GM21515 (cell line): Measurements from ENCODE around the gene RPH3AL.

Experiments used
- ATAC-seq: cut with Tn5 transposase; IDR thresholded peaks from one replicate; pipeline ENCODE4 v1.9.1; 2021; ENCODE audit not compliant: unreplicated experiment

RPH3AL gene

GRCh38 chr17:353838-354234 is 1.2 kb upstream of the RPH3AL start:
- no peak for ATAC-seq

- ATAC-seq, result no peak
These were observed 718 bp upstream of the RPH3AL start for GRCh38 chr17:353213-353837.

- no peak for ATAC-seq
These were observed 659 bp downstream of the RPH3AL start for GRCh38 chr17:351875-352420.

- no peak for ATAC-seq
These were observed 1.2 kb downstream of the RPH3AL start for GRCh38 chr17:351449-351738.

GRCh38 chr17:350706-351448 is 1.7 kb downstream of the RPH3AL start:
- ATAC-seq, result no peak

GRCh38 chr17:349666-350065 is 2.9 kb downstream of the RPH3AL start:
- no peak for ATAC-seq

GRCh38 chr17:348692-349425 is 3.7 kb downstream of the RPH3AL start:
- no peak for ATAC-seq

- ATAC-seq, result no peak
These were observed 4.6 kb downstream of the RPH3AL start for GRCh38 chr17:348012-348411.

- no peak for ATAC-seq
These were observed 5.2 kb downstream of the RPH3AL start for GRCh38 chr17:347309-347899.

GRCh38 chr17:345992-346785 is 6.4 kb downstream of the RPH3AL start:
- ATAC-seq, result no peak

- no peak for ATAC-seq
These were observed 7.3 kb downstream of the RPH3AL start for GRCh38 chr17:345261-345660.

- ATAC-seq, result no peak
These were observed 8.5 kb downstream of the RPH3AL start for GRCh38 chr17:343875-344752.

- no peak for ATAC-seq
These were observed 9.4 kb downstream of the RPH3AL start for GRCh38 chr17:343211-343610.

GRCh38 chr17:340074-340473 is 12.5 kb downstream of the RPH3AL start:
- ATAC-seq, result no peak

GRCh38 chr17:339193-340061 is 13.2 kb downstream of the RPH3AL start:
- ATAC-seq, result no peak

- no peak for ATAC-seq
These were observed 14.0 kb downstream of the RPH3AL start for GRCh38 chr17:338442-339192.

- no peak for ATAC-seq
These were observed 14.7 kb downstream of the RPH3AL start for GRCh38 chr17:337866-338265.

GRCh38 chr17:337453-337852 is 15.2 kb downstream of the RPH3AL start:
- ATAC-seq, result no peak
